HL-60 (cell line): ENCODE results near the gene GALNT12.

Experiments
- DNase-seq, 2 experiments: peaks; one replicate each; pipeline ENCODE4 v3.0.0-alpha.2; 2010 to 2020; ENCODE audit warnings: low read depth in 1 of 2, low spot score in 1 of 2
- H3K27ac ChIP-seq: fragments of 250-450 bp; sonication (Bioruptor Pico); replicated peaks from 2 replicates; pipeline ENCODE4 v1.5.1; 2020; ENCODE audit warnings: mild to moderate bottlenecking, moderate library complexity
- H3K27me3 ChIP-seq: fragments of 250-450 bp; sonication (Bioruptor Pico); 2 replicates; pipeline ENCODE4 v1.5.1; 2021; ENCODE audit warnings: mild to moderate bottlenecking, moderate library complexity; ENCODE audit not compliant: insufficient read depth, poor library complexity, severe bottlenecking
- H3K4me3 ChIP-seq: replicated peaks from 2 replicates; pipeline ENCODE4 v1.5.1; 2011; ENCODE audit warnings: mild to moderate bottlenecking, control low read depth, low read length; ENCODE audit not compliant: insufficient read depth
- CTCF ChIP-seq: IDR thresholded peaks from one replicate; pipeline ENCODE4 v1.5.1; 2011; ENCODE audit warnings: low read length, control low read depth, inconsistent platforms; ENCODE audit not compliant: insufficient read depth
- GABPA ChIP-seq: IDR thresholded peaks from 2 replicates; pipeline ENCODE4 v1.6.1; 2012; ENCODE audit warnings: low read depth
- POLR2AphosphoS5 ChIP-seq: IDR thresholded peaks from 2 replicates; pipeline ENCODE4 v1.6.1; 2012; ENCODE audit warnings: low read depth
- SPI1 ChIP-seq: IDR thresholded peaks from 2 replicates; pipeline ENCODE4 v1.6.1; 2012; ENCODE audit warnings: low read depth, mild to moderate bottlenecking, borderline replicate concordance
- TF ChIP-seq, protein P1 (sequence below): IDR thresholded peaks from 2 replicates; pipeline ENCODE4 v1.6.1; 2012; ENCODE audit warnings: low read depth; ENCODE audit not compliant: insufficient replicate concordance

GALNT12 gene

DNA sequence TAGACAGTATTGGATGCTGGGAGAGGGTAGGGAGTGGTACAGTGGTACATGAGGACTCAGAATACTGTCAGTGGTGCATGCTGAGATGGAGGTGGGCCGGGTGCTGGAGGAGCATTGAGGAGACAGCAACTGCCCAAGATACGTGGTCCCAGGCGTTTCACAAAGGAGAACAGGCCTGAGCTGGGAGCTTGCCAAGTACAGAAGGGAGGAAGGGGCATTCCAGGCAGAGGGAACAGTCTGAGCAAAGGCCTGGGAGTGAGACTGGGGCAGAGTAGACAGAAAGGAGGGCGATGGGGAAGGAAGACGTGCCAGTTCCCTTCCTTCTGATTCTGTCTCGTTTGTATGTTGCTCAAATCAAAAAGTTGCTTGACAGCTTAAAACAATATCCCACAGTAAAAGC lies 15.2 kb downstream of the GALNT12 start:
- Histone ChIP-seq H3K27ac (no peak overlapping the region), H3K27me3 (no peaks in the 10 kb centered on the region), H3K4me3 (no peak overlapping the region)
- TF ChIP-seq SPI1 (no peak), POLR2AphosphoS5 (no peak), GABPA (no peak), CTCF (no peak)
- TF ChIP-seq, protein P1, sequence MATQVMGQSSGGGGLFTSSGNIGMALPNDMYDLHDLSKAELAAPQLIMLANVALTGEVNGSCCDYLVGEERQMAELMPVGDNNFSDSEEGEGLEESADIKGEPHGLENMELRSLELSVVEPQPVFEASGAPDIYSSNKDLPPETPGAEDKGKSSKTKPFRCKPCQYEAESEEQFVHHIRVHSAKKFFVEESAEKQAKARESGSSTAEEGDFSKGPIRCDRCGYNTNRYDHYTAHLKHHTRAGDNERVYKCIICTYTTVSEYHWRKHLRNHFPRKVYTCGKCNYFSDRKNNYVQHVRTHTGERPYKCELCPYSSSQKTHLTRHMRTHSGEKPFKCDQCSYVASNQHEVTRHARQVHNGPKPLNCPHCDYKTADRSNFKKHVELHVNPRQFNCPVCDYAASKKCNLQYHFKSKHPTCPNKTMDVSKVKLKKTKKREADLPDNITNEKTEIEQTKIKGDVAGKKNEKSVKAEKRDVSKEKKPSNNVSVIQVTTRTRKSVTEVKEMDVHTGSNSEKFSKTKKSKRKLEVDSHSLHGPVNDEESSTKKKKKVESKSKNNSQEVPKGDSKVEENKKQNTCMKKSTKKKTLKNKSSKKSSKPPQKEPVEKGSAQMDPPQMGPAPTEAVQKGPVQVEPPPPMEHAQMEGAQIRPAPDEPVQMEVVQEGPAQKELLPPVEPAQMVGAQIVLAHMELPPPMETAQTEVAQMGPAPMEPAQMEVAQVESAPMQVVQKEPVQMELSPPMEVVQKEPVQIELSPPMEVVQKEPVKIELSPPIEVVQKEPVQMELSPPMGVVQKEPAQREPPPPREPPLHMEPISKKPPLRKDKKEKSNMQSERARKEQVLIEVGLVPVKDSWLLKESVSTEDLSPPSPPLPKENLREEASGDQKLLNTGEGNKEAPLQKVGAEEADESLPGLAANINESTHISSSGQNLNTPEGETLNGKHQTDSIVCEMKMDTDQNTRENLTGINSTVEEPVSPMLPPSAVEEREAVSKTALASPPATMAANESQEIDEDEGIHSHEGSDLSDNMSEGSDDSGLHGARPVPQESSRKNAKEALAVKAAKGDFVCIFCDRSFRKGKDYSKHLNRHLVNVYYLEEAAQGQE: no peak
- no peak for DNase-seq

GRCh38 chr9:98823666-98824334 lies 16.3 kb downstream of the GALNT12 start:
- no peak for DNase-seq
- TF ChIP-seq, protein P1: no peak
- TF ChIP-seq POLR2AphosphoS5 (no peak), CTCF (no peak), GABPA (no peak), SPI1 (no peak)
- H3K27ac ChIP-seq: no peak overlapping the region
- no peaks in the 10 kb centered on the region for H3K27me3 ChIP-seq
- H3K4me3 ChIP-seq: no peak overlapping the region

DNA sequence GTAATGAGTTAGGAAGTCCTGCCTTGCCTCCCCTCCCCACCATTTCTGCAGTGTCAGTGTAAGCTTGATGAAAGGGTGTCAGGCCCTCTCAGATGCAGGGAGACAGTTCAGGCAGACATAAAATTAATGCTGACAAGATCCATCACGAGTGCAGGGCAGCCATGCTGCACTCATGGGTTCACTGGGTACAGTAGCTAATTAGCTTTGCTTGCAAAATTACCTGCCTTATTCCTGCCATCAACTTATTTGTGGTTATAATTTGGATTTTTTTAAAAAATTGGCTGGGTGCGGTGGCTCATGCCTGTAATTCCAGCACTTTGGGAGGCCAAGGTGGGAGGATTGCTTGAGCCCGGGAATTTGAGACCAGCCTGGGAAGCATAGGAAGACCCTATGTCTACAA lies 17.9 kb downstream of the GALNT12 start:
- H3K4me3 ChIP-seq: no peak overlapping the region
- TF ChIP-seq SPI1 (no peak), GABPA (no peak), CTCF (no peak)
- H3K27ac ChIP-seq: no peak overlapping the region
- no peaks in the 10 kb centered on the region for H3K27me3 ChIP-seq
- no peak for DNase-seq

DNA sequence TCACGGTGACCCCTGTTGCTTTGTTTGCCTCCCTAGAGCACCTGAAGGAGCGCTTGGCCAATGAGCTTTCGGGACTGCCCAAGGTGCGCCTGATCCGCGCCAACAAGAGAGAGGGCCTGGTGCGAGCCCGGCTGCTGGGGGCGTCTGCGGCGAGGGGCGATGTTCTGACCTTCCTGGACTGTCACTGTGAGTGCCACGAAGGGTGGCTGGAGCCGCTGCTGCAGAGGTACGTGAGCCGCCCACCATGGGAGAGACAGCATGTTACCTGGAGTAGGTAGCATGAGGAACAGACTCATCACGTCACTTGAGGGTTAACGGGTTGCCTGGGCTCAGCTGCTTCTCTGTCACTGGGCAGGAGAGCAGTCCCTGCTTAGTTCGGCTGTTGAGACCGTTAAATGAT lies 19.2 kb downstream of the GALNT12 start:
- no peak for DNase-seq
- H3K27me3 ChIP-seq: no peaks in the 10 kb centered on the region
- no peak overlapping the region for H3K27ac ChIP-seq
- TF ChIP-seq, protein P1: no peak
- TF ChIP-seq CTCF: no peak
- TF ChIP-seq SPI1: no peak
- no peak for TF ChIP-seq POLR2AphosphoS5
- TF ChIP-seq GABPA: no peak
- H3K4me3 ChIP-seq: no peak overlapping the region
